Measurements from ENCODE around the gene GABRE. TPM values are rescaled to one million over a fixed set of nuclear protein-coding genes. Genes with fewer than 3 reads are reported as not detected.

GABRE gene
- total and polyA plus RNA-seq, 2 of the 13 experiments (the other 11 are each of a cell fraction or from before 2014, with no cell fraction given) = 12.2 to 66.2 TPM

GRCh38 chrX:151985955-151986354 is 11.5 kb upstream of the GABRE start (continued):
- TF ChIP-seq ZNF615 (CRISPR knock-in tag; IDR thresholded peaks at IDR 0.05; ENCODE audit: borderline replicate concordance) (no peak), CHD2 (IDR thresholded peaks at IDR 0.05; ENCODE audit: low read depth, low read length) (no peak), RAD21 (CRISPR knock-in tag; IDR thresholded peaks at IDR 0.05) (no peak), ZNF775 (CRISPR knock-in tag; IDR thresholded peaks at IDR 0.05; ENCODE audit: borderline replicate concordance) (no peak), ELK4 (CRISPR knock-in tag; IDR thresholded peaks at IDR 0.05; ENCODE audit: borderline replicate concordance) (no peak), ZXDC (CRISPR knock-in tag; IDR thresholded peaks at IDR 0.05) (no peak), NFKBIZ (CRISPR knock-in tag; IDR thresholded peaks at IDR 0.05) (no peak), ZBTB10 (CRISPR knock-in tag; IDR thresholded peaks at IDR 0.05; ENCODE audit: borderline replicate concordance) (no peak), ZNF460 (CRISPR knock-in tag; IDR thresholded peaks at IDR 0.05; ENCODE audit: borderline replicate concordance) (no peak), GLMP (CRISPR knock-in tag; IDR thresholded peaks at IDR 0.05; ENCODE audit: borderline replicate concordance) (no peak), ZBTB33 (CRISPR knock-in tag; IDR thresholded peaks at IDR 0.05) (no peak), ZNF3 (CRISPR knock-in tag; IDR thresholded peaks at IDR 0.05) (no peak), ZNF235 (CRISPR knock-in tag; IDR thresholded peaks at IDR 0.05; ENCODE audit: borderline replicate concordance) (no peak), FOXA1 (IDR thresholded peaks at IDR 0.05) (no peak), FOXA1 (CRISPR knock-in tag; IDR thresholded peaks at IDR 0.05) (peak; percentile 52), PATZ1 (CRISPR knock-in tag; IDR thresholded peaks at IDR 0.05) (no peak), RXRB (CRISPR knock-in tag; IDR thresholded peaks at IDR 0.05; ENCODE audit: borderline replicate concordance) (0 out of 2 replicates have a peak, but pooled peaks have one; percentile 13), ETV5 (CRISPR knock-in tag; IDR thresholded peaks at IDR 0.05; ENCODE audit: borderline replicate concordance) (peak; percentile 15; the same call in 1 of the 2 replicates), MYC (CRISPR knock-in tag; IDR thresholded peaks at IDR 0.05; ENCODE audit: borderline replicate concordance) (0 out of 2 replicates have a peak, but pooled peaks have one; percentile 35)

Data from HepG2 (cell line).